Measurements from ENCODE around the gene LMAN1.

DNA sequence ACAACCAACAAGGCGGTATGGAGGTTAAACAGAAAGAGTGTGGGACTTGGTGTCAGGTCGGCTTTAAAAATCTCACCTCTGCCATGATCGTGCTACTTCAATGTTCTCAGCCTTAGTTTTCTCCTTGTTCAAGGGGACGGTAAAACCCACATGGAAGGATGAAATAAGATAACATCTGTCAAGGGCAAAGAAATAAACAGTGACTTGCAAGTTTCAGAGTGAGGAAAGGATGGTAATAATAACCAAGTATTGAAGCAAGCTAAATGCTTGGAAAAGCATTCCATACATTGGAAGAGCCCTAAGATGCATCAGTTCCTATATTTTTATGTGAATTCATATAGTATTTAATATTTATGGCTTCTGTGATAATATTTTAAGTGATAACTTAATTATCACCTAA, 29.8 kb upstream of the LMAN1 start:
- TF ChIP-seq RAD21 (conservative IDR thresholded peaks at IDR 0.05) (no peak), POLR2AphosphoS5 (IDR thresholded peaks at IDR 0.05) (no peak), EP300 (conservative IDR thresholded peaks at IDR 0.05; ENCODE audit: poor library complexity, severe bottlenecking) (no peak), EZH2 (IDR thresholded peaks at IDR 0.05; ENCODE audit: borderline replicate concordance, insufficient read depth, low read length, poor library complexity, severe bottlenecking) (no peak)
- TF ChIP-seq, protein P1, sequence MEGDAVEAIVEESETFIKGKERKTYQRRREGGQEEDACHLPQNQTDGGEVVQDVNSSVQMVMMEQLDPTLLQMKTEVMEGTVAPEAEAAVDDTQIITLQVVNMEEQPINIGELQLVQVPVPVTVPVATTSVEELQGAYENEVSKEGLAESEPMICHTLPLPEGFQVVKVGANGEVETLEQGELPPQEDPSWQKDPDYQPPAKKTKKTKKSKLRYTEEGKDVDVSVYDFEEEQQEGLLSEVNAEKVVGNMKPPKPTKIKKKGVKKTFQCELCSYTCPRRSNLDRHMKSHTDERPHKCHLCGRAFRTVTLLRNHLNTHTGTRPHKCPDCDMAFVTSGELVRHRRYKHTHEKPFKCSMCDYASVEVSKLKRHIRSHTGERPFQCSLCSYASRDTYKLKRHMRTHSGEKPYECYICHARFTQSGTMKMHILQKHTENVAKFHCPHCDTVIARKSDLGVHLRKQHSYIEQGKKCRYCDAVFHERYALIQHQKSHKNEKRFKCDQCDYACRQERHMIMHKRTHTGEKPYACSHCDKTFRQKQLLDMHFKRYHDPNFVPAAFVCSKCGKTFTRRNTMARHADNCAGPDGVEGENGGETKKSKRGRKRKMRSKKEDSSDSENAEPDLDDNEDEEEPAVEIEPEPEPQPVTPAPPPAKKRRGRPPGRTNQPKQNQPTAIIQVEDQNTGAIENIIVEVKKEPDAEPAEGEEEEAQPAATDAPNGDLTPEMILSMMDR (IDR thresholded peaks at IDR 0.05; ENCODE audit: poor library complexity, severe bottlenecking): no peak
